Caki2 (cell line): ENCODE results near the gene IKBKG. TPM values are rescaled to one million over a fixed set of nuclear protein-coding genes. Genes with fewer than 3 reads are reported as not detected.
"Not testable (repeated sequence)": the region's sequence is repeated elsewhere in the genome, so short reads cannot be mapped to it uniquely, and the experiment has no call there.

Experiments
- DNase-seq: peaks from one replicate; pipeline ENCODE4 v3.0.0-alpha.2; 2015; ENCODE audit warnings: low read depth
- in situ Hi-C: cut with HindIII; loops from 2 replicates; pipeline ENCODE4 v1.10.0; 2016; ENCODE audit warnings: low sequenced_read_pairs, low pct_unique_long_range_greater_than_20kb, mixed read lengths
- total RNA-seq: library from RNA; depleted of rRNA; stranded (reverse); fragments of >200 nt; shearing (Covaris generic); gene quantifications from 2 replicates; pipeline ENCODE4 v1.2.3, GENCODE V29; 2014; ENCODE audit warnings: low replicate concordance

The IKBKG gene
- total RNA-seq, 1 experiment from 2014 or later = 32.9 TPM

DNA sequence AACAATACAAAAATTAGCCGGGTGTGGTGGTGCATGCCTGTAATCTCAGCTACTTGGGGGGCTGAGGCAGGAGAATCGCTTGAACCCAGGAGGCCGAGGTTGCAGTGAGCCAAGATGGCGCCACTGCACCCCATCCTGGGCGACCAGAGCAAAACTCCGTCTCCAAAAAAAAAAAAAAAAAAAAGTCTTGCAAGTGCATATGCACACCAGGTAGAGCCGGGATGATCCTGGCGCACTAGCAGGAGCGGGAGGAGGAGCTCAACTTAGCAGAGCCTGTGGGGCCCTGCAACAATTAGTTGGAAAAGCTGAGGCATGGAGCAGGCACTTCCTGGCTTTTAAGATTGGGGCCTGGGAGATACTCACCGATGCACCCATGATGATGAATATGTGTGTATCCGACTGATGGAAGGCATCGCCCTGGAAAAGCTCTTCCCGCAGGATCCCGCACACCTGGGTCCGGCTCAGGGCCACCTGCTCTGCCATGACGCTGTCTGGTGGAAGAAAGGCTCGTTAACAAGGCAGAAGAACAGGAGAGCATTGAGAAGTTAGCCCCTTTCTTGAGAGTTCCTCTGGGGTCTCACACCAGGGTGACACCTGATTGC lies 1.6 kb upstream of the IKBKG start:
- in situ Hi-C loops = no loop called here

GRCh38 chrX:154546354-154547244 lies 821 bp upstream of the IKBKG start, which contains the start of gene G6PD:
Gene G6PD, minus strand, starts transcription at chrX:154546846. Its CDS starts 691 bp downstream, at chrX:154546155.
- no peak for DNase-seq
- in situ Hi-C loops = no loop called here

More for the DNA sequence above, 1.6 kb upstream of the IKBKG start:
- no peak for DNase-seq

GRCh38 chrX:154548028-154548316 lies 552 bp downstream of the IKBKG start:
- in situ Hi-C loops = no loop called here
- no peak for DNase-seq

- DNase-seq = no peak
- in situ Hi-C loops = no loop called here
Observed at GRCh38 chrX:154549766-154550165, 2.3 kb downstream of the IKBKG start.

- in situ Hi-C loops, DNase-seq: not testable (repeated sequence)
Observed at GRCh38 chrX:154552112-154552806, 4.8 kb downstream of the IKBKG start.

DNA sequence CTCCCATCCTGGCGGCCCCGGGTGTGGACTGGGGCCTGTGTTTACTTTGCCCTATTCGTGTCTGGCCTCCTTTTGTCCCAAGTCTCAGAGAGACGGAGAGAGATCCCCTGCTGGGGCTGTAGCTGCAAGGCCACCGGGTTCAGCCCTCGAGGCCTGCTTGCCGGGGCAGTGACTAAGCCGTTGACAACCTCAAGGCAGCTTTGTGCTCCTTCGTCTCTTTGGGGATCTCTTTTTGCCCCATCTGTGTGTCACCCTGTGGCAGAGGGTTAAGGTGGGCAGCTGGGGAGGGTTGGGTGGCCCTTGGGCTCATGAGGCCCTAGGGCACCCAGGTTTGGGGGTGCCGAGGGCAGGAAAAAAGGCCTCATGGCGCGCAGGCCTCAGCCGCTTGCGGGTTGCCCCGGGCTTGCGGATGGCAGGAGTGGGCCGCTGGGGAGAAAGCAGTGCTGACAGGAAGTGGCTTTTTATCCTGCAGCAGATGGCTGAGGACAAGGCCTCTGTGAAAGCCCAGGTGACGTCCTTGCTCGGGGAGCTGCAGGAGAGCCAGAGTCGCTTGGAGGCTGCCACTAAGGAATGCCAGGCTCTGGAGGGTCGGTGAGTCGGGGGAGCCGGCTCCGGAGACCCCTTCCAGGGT lies 10.8 kb downstream of the IKBKG start:
- in situ Hi-C loops, DNase-seq: not testable (repeated sequence)

- in situ Hi-C loops, DNase-seq: not testable (repeated sequence)
Observed at GRCh38 chrX:154558896-154559295, 11.5 kb downstream of the IKBKG start.

DNA sequence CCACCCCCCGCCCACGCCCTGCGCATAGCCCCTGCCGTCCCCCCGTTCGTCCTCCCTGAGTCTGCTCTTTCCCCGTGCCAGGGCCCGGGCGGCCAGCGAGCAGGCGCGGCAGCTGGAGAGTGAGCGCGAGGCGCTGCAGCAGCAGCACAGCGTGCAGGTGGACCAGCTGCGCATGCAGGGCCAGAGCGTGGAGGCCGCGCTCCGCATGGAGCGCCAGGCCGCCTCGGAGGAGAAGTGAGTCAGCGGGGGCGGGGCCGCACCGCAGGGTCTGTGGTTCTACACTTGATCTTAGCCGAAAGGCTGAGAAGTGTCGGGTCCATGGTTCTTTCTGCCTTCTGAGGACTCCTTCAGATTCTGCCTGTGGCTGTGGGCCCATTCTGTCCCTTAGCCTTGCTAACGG lies 12.9 kb downstream of the IKBKG start:
- in situ Hi-C loops, DNase-seq: not testable (repeated sequence)

DNA sequence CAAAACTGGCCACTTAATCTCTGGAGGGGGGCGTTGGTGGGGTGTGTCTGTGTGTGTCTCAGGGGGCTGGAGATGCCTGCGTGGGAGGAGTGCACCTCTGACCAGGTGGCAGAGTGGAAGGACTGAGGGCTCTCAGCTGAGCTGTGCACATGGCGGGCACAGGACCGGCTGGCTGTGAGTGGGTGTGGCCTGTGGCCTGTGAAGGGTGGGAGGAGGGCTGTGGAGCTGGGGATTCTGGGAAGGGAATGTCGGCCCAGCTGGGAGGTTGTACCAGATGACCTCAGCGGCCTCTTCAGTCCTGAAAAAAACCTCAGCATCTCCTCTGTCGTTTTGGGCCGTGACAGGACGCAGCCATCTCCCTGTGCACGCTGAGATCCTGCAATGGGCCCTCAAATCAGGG lies 14.9 kb downstream of the IKBKG start:
- in situ Hi-C loops, DNase-seq: not testable (repeated sequence)

- DNase-seq, in situ Hi-C loops: not testable (repeated sequence)
Observed at GRCh38 chrX:154570361-154570760, 22.9 kb downstream of the IKBKG start.

GRCh38 chrX:154573061-154573460 lies 25.6 kb downstream of the IKBKG start:
- in situ Hi-C loops, DNase-seq: not testable (repeated sequence)

DNA sequence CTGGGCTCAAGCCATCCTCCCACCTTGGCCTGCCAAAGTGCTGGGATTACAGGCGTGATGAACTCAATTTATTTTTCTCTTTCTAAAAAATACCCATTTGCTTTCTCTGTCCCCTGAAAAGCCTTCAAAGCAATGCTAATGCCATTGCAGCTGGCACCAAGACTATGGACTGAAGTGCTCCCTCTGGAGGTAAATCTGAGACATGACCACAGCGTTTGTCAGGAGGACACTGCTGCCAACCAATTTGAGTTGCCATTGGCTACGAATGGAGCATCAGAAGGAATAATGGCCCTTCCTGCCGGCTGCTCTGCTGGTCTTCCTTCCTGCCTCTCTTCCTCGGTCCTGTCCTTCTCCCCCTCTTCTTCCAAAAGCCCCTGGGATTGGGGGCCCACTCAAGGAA lies 27.7 kb downstream of the IKBKG start:
- in situ Hi-C loops, DNase-seq: not testable (repeated sequence)

DNA sequence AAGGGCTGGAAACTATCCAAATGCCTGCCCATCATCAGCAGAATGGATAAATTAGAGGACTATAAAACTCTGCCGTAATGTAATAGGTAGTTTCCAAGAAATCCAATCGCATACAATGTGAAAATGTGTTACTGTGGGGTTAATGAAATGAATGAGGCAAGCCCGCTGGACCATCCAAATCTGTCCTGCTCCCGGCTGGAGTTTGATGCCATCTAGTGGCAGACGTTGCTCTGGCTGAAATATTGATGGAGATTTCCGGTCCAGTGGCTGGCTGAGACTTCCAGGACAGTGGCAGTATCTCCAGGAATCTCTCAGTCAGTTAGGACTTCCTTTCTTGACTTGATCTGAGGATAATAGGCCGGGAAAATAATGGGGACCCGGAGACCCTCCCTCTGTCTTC lies 35.6 kb downstream of the IKBKG start:
- DNase-seq, in situ Hi-C loops: not testable (repeated sequence)

DNA sequence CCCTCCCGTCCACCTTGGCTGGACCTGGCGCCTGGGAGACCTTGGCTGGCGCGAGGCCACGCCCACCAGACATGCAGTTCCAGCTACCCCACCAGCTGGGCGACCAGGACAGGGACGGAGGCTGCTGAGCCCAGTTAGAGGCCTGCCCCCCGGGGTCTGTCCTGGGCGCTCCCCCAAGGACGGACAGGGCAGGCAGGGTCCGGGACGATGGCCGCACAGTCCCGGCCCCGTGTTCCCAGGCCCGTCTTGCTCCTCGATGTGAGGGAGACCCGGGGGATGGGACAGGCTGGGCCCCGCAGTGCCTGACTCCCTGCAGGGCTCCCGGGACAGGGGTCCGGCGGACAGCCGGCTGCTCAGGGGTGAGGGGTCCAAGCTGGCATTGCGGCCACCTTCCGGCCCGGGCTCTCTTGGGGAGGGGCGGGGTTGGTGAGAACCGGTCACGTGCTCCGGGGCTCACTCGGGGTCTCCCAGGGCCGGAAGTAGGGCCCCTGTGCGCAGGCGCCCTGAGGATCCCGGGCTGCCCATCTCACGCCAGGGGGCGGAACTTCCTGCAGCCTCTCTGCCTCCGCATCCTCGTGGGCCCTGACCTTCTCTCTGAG lies 37.3 kb downstream of the IKBKG start, which contains the start of gene CTAG1A:
CTAG1A (plus strand) TSS at position 549 of the 599 bp plus-strand sequence. CDS start 74 bp downstream, outside the sequence.
- in situ Hi-C loops, DNase-seq: not testable (repeated sequence)

GRCh38 chrX:154590415-154590814 lies 43.0 kb downstream of the IKBKG start:
- in situ Hi-C loops, DNase-seq: not testable (repeated sequence)

DNA sequence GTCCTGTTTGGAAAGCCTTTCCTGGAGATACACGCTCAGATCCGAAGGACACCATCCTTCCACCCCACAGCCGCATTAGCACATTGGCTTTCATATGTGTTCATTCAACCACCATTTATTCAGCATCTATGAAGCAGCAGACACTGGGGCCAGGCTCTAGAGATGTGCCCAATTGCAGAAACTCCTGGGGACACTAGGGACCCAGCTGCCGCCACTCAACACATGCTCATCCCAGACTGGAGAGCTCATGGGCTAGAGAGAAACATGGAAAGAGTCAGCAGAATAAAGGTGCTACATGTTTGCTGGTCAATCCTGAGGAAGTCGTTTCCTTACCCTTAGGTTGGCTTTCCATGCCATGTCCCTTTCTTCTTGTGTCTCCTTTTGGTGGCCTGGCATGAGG lies 45.1 kb downstream of the IKBKG start:
- no peak for DNase-seq
- in situ Hi-C loops = no loop called here

DNA sequence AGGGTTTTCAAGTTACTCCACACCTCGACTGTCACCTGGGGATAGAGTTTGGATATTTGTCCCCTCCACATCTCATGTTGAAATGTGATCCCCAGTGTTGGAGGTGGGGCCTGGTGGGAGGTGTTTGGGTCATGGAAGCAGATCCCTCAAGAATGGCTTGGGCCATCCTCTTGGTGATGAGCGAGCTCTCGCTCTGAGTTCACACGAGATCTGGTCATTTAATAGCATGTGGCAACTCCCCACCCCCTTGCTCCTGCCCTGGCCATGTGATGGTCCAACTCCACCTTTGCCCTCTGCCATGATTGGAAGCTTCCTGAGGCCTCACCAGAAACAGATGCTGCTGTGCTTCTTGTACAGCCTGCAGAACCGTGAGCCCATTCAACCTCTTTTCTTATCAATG lies 45.8 kb downstream of the IKBKG start:
- no peak for DNase-seq
- in situ Hi-C loops = no loop called here

DNA sequence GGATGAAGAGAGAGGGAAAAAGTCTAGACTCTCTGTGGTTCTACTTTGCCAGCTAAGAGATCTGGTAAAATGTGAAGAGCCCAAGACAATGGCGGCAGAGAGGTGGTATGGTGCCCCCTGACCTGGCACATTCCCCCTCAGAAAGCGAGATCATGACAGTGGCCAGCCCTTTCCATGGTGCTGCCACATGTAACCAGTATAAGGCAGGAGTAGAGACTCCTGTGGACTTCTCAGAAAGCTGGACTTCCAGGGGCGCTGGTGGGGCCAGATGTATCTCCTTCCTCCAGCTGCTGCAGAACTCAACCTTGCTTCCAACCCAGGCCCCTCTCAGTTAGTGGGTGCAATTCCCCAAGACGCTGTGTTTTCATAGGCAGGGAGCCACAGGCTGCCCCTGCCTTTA lies 47.1 kb downstream of the IKBKG start:
- DNase-seq = no peak
- in situ Hi-C loops = no loop called here
